PFSK-1 (cell line): ENCODE results near the gene SRGAP3.

Source experiments
- SIN3A ChIP-seq: IDR thresholded peaks from 2 replicates; pipeline ENCODE4 v1.6.1; 2012; ENCODE audit warnings: mild to moderate bottlenecking, low read length, moderate library complexity, borderline replicate concordance; ENCODE audit not compliant: insufficient read depth
- TF ChIP-seq, protein P1 (sequence below), 2 experiments: IDR thresholded peaks; 2 replicates each; pipeline versions ENCODE4 v1.6.1 to v1.8.0; 2011 to 2012; ENCODE audit warnings: low read depth in 2 of 2, low read length in 2 of 2, control low read depth in 1 of 2, inconsistent platforms in 1 of 2, mild to moderate bottlenecking in 1 of 2, moderate library complexity in 1 of 2; ENCODE audit not compliant: insufficient read depth in 1 of 2

DNA sequence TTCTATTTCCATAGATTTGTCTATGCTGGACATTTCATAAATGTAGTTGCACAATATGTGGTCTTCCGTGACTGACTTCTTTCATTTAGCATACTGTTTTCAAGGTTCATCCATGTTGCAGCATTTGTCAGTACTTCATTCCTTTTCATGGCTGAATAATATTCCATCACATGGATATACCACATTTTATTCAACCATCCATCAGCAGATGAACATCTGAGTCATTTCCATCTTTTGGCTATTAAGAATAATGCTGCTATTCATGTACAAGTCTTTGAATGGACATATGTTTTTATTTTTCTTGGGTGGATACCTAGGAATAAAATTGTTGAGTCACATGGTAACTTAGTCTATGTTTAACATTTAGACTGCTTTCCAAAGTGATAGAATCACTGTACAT is 186.9 kb downstream of the SRGAP3 start:
- TF ChIP-seq, protein P1, sequence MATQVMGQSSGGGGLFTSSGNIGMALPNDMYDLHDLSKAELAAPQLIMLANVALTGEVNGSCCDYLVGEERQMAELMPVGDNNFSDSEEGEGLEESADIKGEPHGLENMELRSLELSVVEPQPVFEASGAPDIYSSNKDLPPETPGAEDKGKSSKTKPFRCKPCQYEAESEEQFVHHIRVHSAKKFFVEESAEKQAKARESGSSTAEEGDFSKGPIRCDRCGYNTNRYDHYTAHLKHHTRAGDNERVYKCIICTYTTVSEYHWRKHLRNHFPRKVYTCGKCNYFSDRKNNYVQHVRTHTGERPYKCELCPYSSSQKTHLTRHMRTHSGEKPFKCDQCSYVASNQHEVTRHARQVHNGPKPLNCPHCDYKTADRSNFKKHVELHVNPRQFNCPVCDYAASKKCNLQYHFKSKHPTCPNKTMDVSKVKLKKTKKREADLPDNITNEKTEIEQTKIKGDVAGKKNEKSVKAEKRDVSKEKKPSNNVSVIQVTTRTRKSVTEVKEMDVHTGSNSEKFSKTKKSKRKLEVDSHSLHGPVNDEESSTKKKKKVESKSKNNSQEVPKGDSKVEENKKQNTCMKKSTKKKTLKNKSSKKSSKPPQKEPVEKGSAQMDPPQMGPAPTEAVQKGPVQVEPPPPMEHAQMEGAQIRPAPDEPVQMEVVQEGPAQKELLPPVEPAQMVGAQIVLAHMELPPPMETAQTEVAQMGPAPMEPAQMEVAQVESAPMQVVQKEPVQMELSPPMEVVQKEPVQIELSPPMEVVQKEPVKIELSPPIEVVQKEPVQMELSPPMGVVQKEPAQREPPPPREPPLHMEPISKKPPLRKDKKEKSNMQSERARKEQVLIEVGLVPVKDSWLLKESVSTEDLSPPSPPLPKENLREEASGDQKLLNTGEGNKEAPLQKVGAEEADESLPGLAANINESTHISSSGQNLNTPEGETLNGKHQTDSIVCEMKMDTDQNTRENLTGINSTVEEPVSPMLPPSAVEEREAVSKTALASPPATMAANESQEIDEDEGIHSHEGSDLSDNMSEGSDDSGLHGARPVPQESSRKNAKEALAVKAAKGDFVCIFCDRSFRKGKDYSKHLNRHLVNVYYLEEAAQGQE (IDR thresholded peaks at IDR 0.05; ENCODE audit: insufficient read depth in 1 of 2, low read depth in 2 of 2, low read length in 2 of 2), result no peak
- no peak for TF ChIP-seq SIN3A
